HG02885 (cell line): Measurements from ENCODE around the gene PDSS1.

ENCODE experiments used
- ATAC-seq: cut with Tn5 transposase; IDR thresholded peaks from one replicate; pipeline ENCODE4 v1.9.1; 2021; ENCODE audit warnings: mild to moderate bottlenecking; ENCODE audit not compliant: unreplicated experiment, poor library complexity

PDSS1 gene

DNA sequence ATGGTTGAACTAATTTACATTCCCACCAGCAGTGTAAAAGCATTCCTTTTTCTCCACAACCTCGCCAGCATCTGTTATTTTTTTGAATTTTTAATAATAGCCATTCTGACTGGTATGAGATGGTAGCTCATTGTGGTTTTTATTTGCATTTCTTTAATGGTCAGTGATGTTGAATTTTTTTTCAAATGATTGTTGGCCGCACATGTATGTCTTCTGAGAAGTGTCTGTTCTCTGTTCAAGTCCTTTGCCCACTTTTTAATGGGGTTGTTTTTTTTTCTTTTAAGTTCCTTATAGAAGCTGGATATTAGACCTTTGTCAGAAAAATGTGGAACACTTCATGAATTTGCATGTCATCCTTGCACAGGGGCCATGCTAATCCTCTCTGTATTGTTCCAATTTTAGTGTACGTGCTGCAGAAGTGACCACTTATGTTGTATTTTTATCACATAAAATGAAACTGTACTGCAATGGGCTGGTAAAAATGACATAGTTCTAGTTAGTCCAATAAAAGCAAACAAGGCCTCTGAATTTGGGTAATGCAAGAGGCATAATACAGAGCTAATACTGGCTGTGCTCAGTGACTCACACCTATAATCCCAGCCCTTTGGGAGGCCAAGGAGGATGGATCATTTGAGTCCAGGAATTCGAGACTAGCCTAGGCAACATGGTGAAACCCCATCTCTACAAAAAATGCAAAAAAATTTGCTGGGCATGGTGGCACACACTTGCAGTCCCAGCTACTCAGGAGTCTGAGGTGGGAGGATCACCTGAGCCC, 92.9 kb downstream of the PDSS1 start:
- no peak for ATAC-seq

DNA sequence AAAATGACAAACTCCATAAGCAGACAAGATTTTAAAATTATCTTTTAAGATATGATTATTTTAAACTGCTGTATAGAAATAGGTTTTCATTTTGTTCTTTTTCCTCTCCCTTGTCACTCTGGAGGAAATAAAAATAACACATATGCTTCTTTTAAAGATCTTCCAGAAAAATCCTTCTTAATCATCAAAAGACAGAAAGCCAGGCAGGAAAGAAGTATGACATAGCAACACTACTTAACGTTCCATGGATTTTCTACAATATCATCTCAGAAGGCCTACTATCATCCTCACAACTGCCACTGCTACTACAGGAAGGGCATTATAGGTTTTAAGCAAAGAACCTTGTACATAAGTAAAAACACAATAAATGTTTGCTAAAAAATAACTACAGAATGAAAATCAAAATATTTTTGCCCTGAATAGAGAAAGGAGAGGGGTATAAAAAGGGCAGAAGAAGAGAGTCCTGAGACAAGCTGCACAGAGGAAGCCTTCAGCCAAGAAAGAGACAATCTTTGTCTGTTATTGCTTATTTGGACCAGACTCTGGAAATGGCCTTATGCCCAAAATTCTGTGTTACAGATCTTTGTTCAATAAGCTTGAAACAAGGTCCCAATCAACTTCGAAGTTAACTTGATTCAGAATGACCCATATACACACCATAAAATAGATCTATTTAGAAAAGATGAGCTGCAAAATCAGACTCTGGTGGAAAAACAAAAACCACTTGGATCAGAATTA, 95.4 kb downstream of the PDSS1 start:
- no peak for ATAC-seq
